Choroid plexus epithelial cell (primary cell): ENCODE measurements around the gene IFI27L2.

Source experiments
- DNase-seq: peaks from one replicate; pipeline ENCODE4 v3.0.0-alpha.2; 2010; ENCODE audit warnings: low read depth
- H3K4me3 ChIP-seq: 2 replicates; pipeline ENCODE4 v1.5.1; 2011; ENCODE audit warnings: low read depth, mild to moderate bottlenecking, control low read depth, low read length, moderate library complexity
- TF ChIP-seq, protein P1 (sequence below): conservative IDR thresholded peaks from 2 replicates; pipeline ENCODE4 v1.5.1; 2011; ENCODE audit warnings: low read depth, mild to moderate bottlenecking, control low read depth, inconsistent platforms, low read length, moderate library complexity

IFI27L2 gene

DNA sequence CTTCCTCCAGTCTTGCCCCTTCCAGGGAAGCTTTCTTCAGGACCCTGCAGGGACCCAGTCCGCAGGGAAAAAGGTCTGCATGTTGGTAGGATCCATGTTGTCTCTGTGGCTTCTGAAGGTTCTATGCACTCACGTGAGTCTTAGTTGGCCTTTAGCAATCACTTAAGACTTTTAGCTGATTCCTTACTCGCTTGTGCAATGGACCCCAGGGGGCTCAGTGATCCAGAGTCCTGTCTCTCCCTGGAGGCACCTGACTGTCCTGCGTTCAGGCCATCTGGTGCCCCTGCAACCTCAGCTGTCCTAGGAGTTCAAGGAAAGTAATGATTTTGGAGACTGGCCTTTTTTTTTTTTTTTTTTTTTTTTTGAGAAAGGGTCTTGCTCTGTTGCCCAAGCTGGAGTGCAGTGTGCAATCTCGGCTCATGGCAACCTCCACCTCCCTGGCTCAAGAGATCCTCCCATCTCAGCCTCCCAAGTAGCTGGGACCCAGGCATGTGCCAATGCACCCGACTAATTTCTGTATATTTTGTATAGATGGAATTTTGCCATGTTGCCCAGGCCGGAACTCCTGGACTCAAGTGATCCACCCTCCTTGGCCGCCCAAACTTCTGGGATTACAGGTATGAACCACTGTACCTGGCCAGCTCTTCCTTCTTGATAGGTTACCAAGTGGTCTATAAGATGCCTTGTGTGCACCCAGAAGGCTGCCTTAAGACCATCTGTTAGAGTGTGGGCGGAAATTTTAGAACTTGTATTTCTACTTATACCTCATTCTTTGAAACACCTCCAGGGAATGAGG is 4.6 kb downstream of the IFI27L2 start:
- H3K4me3 ChIP-seq, result no peak overlapping the region
- no peak for DNase-seq
- TF ChIP-seq, protein P1, sequence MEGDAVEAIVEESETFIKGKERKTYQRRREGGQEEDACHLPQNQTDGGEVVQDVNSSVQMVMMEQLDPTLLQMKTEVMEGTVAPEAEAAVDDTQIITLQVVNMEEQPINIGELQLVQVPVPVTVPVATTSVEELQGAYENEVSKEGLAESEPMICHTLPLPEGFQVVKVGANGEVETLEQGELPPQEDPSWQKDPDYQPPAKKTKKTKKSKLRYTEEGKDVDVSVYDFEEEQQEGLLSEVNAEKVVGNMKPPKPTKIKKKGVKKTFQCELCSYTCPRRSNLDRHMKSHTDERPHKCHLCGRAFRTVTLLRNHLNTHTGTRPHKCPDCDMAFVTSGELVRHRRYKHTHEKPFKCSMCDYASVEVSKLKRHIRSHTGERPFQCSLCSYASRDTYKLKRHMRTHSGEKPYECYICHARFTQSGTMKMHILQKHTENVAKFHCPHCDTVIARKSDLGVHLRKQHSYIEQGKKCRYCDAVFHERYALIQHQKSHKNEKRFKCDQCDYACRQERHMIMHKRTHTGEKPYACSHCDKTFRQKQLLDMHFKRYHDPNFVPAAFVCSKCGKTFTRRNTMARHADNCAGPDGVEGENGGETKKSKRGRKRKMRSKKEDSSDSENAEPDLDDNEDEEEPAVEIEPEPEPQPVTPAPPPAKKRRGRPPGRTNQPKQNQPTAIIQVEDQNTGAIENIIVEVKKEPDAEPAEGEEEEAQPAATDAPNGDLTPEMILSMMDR, result no peak

DNA sequence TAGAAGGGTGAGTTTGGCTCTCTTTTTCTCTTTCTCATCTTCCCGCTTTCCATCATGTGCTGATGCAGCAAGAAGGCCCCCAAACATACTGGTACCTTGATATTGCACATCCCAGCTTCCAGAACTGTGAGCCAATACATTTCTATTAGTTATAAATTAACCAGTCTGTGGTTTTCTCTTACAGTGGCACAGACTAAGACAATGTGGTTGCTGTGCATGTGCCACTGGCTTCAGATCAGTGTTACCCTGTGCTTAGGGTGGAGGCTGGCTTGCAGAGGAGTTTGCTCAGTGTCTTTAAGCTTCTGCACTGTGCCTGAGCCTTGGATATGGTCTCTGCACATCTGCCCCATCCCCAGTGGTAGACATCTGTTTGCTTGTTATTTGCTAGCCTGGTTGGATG is 5.5 kb downstream of the IFI27L2 start:
- H3K4me3 ChIP-seq, result no peak overlapping the region
- TF ChIP-seq, protein P1, result no peak
- DNase-seq, result no peak

DNA sequence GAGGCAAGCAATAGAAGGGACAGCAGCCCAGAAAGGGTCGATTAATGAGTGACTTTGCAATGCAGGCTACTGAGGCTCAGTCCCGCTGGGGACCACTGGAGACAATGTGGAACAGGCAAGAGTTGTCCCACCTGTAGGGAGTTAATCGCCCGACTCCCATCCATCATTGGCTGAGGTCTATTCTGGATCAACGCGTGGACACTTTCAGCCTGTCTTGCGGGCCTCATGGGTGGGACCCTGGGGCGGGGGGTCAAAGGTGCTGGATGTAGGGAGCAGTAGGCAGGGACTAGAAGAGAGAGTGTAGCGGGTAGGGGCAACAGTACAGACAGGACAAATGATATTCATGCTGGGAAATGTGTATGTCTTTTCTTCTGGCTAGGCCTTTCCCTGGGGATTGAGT is 6.1 kb downstream of the IFI27L2 start:
- H3K4me3 ChIP-seq, result no peak overlapping the region
- TF ChIP-seq, protein P1, result no peak
- DNase-seq, result no peak

DNA sequence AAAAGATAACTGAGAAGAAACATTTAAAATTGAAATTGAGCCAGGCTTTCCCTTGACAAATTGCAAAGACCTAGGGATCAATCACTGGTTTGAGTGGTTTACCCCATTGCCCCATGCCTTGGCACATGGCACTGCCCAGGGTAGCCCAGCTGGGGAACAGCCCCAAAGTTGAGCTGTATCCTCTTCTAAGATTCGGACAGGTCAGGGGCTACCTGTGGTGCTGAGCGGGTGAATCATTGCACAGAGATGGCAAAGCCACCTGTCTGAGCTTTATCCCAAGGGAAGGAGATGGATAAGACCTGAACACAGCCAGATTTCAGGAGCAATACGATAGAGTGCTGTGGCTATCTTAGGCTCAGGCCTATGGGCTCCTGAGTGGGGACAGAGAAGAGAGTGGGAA is 7.0 kb downstream of the IFI27L2 start:
- TF ChIP-seq, protein P1, result no peak
- H3K4me3 ChIP-seq, result no peak overlapping the region
- no peak for DNase-seq

DNA sequence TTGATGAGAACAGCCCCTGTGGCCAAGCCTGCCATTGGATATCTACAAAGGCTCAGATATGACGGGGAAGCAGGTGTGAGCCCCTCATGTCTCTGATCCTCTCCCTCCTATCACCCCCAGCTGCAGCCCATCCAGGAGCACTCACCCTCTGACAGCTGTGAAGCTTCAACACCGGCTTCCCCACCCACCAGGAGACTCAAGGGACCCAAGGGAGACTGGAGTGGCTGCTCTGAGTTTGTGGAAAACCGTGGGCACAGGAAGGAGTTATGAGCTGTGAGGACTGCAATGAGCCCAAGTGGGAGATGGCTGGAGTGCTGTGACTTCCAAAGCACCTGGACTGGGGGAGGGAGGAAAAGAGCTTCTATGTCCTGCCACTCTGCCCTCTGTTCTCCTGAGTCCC is 7.9 kb downstream of the IFI27L2 start:
- no peak overlapping the region for H3K4me3 ChIP-seq
- no peak for DNase-seq
- TF ChIP-seq, protein P1, result no peak

DNA sequence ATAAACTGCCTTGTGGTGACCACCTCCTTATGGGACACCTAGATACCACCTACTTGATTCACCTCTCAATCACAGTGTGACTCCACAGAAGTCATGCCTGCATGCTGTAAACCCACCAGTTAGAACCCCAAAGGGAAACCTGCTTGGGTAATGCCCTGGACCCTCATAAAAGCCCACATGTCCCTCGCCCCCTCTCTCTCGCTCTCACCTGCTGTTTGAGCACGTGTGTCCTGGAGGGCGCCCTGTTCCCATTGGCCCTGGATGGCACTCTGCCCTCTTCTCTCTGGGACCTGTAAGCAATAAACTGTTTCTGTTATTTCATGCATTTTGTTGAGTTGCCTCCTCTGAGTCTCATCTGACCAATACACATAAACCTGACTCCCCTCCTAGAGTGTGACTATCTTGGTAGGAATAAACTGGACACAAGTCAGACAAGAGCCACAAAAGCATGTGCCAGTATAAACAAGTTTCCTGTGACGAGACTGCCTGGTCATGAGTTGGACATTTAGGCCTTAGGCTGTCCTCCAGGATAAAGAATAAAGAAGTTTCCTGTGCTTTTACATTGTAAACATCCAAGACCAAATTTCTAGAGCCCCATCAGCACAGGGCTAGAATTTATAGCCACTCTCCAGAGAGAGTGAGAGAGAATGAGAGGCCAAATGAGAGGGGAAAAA is 8.6 kb downstream of the IFI27L2 start:
- H3K4me3 ChIP-seq, result no peak overlapping the region
- DNase-seq, result no peak
- TF ChIP-seq, protein P1, result no peak
